ENCODE measurements around the gene TPO.

GRCh38 chr2:1584691-1585485 lies 171.6 kb downstream of the TPO start:
- TF ChIP-seq CTCF (IDR thresholded peaks at IDR 0.05), result no peak
- no peak for TF ChIP-seq ZFX (IDR thresholded peaks at IDR 0.05; ENCODE audit: borderline replicate concordance)

Measured in 22Rv1 (cell line).